Heart left ventricle (tissue), 16 donors: ENCODE measurements around the gene ZFAND3. TPM values are rescaled to one million over a fixed set of nuclear protein-coding genes. Genes with fewer than 3 reads are reported as not detected.

ENCODE experiments used
- ATAC-seq, 4 donors: fragments of 200-7000 bp; cut with Tn5 transposase; one replicate each; pipeline ENCODE4 v1.9.1; 2020 to 2022; ENCODE audit warnings: moderate library complexity in 4 of 4, mild to moderate bottlenecking in 3 of 4, moderate number of reproducible peaks in 1 of 4
- DNase-seq, 5 donors: peaks; one replicate each; pipeline ENCODE4 v3.0.0-alpha.2; 2020
- H3K27ac ChIP-seq, 12 donors: fragments of 200-600 bp; sonication (generic) in 4 of 12; one replicate each; pipeline versions ENCODE4 v1.5.0 to v1.8.0; 2016 to 2022; ENCODE audit warnings: mild to moderate bottlenecking in 2 of 12
- H3K27me3 ChIP-seq, 9 donors: fragments of 200-600 bp; sonication (generic) in 2 of 9; one replicate each; pipeline versions ENCODE4 v1.5.1 to v1.8.0; 2016 to 2022; ENCODE audit warnings: mild to moderate bottlenecking in 3 of 9
- H3K36me3 ChIP-seq, 9 donors: fragments of 200-600 bp; sonication (generic) in 2 of 9; one replicate each; pipeline versions ENCODE4 v1.5.0 to v1.8.0; 2018 to 2022; ENCODE audit warnings: mild to moderate bottlenecking in 2 of 9
- H3K4me1 ChIP-seq, 12 donors: fragments of 200-600 bp; sonication (generic) in 4 of 12; one replicate each; pipeline versions ENCODE4 v1.5.0 to v1.8.0; 2016 to 2022; ENCODE audit warnings: mild to moderate bottlenecking in 3 of 12
- H3K4me3 ChIP-seq, 12 donors: fragments of 200-600 bp; sonication (generic) in 4 of 12; one replicate each; pipeline versions ENCODE4 v1.5.0 to v1.8.0; 2017 to 2022; ENCODE audit warnings: mild to moderate bottlenecking in 9 of 12, moderate library complexity in 4 of 12
- H3K9me3 ChIP-seq, 12 donors: fragments of 200-600 bp; sonication (generic) in 4 of 12; one replicate each; pipeline versions ENCODE4 v1.5.0 to v1.8.0; 2016 to 2022; ENCODE audit warnings: mild to moderate bottlenecking in 1 of 12
- CTCF ChIP-seq, 12 donors: fragments of 200-600 bp; sonication (generic) in 4 of 12; IDR thresholded peaks; one replicate each; pipeline versions ENCODE4 v1.5.0 to v1.8.0; 2018 to 2022; ENCODE audit warnings: antibody characterized with exemption in 12 of 12, mild to moderate bottlenecking in 5 of 12
- POLR2A ChIP-seq, 2 donors: fragments of 450-650 bp; IDR thresholded peaks; one replicate each; pipeline ENCODE4 v1.6.1; 2017; ENCODE audit warnings: antibody characterized with exemption in 2 of 2, mild to moderate bottlenecking in 2 of 2, moderate library complexity in 2 of 2
- WGBS, 4 donors: extraction: QIAGEN DNeasy Blood & Tissue Kit in 2 of 4; methylation state at CpG; one replicate each; pipeline versions ENCODE4 v1.1.5 to v1.1.7; 2013 to 2018; 5-methylcytosine and 5-hydroxymethylcytosine counted together
- intact Hi-C, 10 donors: fragments of 100-400 bp; cut with DNase I; formaldehyde crosslinking; loops; one replicate each; pipeline versions ENCODE4 v1.11.1 to v1.14.2; 2022
- polyA plus RNA-seq, 2 donors: library from polyadenylated mRNA; stranded (reverse); fragments of 200-250 nt; gene quantifications; one replicate each; pipeline ENCODE4 v1.2.3, GENCODE V29; 2013
- total RNA-seq, 9 donors: library from RNA; depleted of rRNA in 2 of 9; stranded (reverse); fragments of >200 nt in 2 of 9; fragmentation: NEBNext Ultra II Directional in 3 of 9; extraction: Animal tissue kit (Norgen Biotek cat#: 25700) in 3 of 9; gene quantifications; one replicate each; pipeline versions ENCODE4 v1.1.0 to v1.2.4, GENCODE V29; 2016 to 2023
- donor health status: ischemic (EF 13 %, LVEDD 7.1; RV severe dilation, severe dysfunction).
- donor health status: healthy with polysubstance abuse.
- donor health status: DM: no; HTN: yes; CAD: no.
- donor health status: DM: no; HTN: no; CAD: no.
- donor health status: ischemic (EF 25% LVEDD 6.9; RV normal size, moderate dysfunction).
- donor health status: ischemic (EF 25% LVEDD 5.7; RV mildly dilated, moderate dysfunction).
- donor health status: healthy.
- donor health status: DM: yes; HTN: yes; CAD: no.
- donor health status: ischemic (EF 35%, LVEDD 5.7; RV mildly dilated, moderate dysfunction).
- donor health status: nonischemic (EF 11% LVEDD 7.7; RV severe dilation, severe dysfunction).
- donor health status: DM: yes; HTN: yes; CAD: no.
- donor health status: PGD.
- donor health status: ischemic (EF 29% LVEDD 5.4; RV normal size, mild dysfunction).
- donor health status: nonischemic (EF 23%, LVEDD 6.1; RV moderate dilation, normal function).

ZFAND3 gene
- total and polyA plus RNA-seq, 11 donors = 29.1 to 114 (median 88.2) TPM

- ATAC-seq (peak in 1 of 4 donors; percentile 10), DNase-seq (peak in 1 of 5 donors; percentile 60)
- TF ChIP-seq CTCF (IDR thresholded peaks at IDR 0.05) (no peak), POLR2A (IDR thresholded peaks at IDR 0.05) (no peak)
- H3K27me3 ChIP-seq = no peaks in the 10 kb centered on the region
- H3K36me3 ChIP-seq = no peaks in the 10 kb centered on the region
- H3K4me3 ChIP-seq = no peak overlapping the region
- intact Hi-C loops = no loop called here
- peaks cover 0 to 6% (median 0%) of the 10 kb centered on the region in 12 donors for H3K9me3 ChIP-seq
- peaks cover 0 to 8% (median 0%) of the 10 kb centered on the region in 12 donors for H3K4me1 ChIP-seq
- H3K27ac ChIP-seq = no peak overlapping the region
- WGBS, 4 donors = 84 to 85% (median 84%) methylated on average over 13 to 15 of the region's 15 CpGs
These were observed 342.4 kb downstream of the ZFAND3 start for GRCh38 chr6:38161754-38162492.

- H3K36me3 ChIP-seq = no peaks in the 10 kb centered on the region
- WGBS, 4 donors = 97 to 100% (median 98%) methylated on average over 10 to 17 of the region's 17 CpGs
- no peak for TF ChIP-seq CTCF (IDR thresholded peaks at IDR 0.05)
- TF ChIP-seq POLR2A (IDR thresholded peaks at IDR 0.05) = no peak
- DNase-seq (no peak), ATAC-seq (no peak)
- H3K4me3 ChIP-seq = no peak overlapping the region
- no peak overlapping the region for H3K27ac ChIP-seq
- H3K27me3 ChIP-seq = no peaks in the 10 kb centered on the region
- H3K4me1 ChIP-seq = peaks cover 0 to 8% (median 0%) of the 10 kb centered on the region in 12 donors
- H3K9me3 ChIP-seq = peaks cover 0 to 6% (median 0%) of the 10 kb centered on the region in 12 donors
- intact Hi-C loops = no loop called here
These were observed 343.1 kb downstream of the ZFAND3 start for GRCh38 chr6:38162493-38163185.

GRCh38 chr6:38163186-38164130, 343.9 kb downstream of the ZFAND3 start:
- intact Hi-C loops = no loop called here
- H3K9me3 ChIP-seq = peaks cover 0 to 6% (median 0%) of the 10 kb centered on the region in 12 donors
- H3K4me3 ChIP-seq = no peak overlapping the region
- H3K4me1 ChIP-seq = peaks cover 0 to 8% (median 0%) of the 10 kb centered on the region in 12 donors
- no peak overlapping the region for H3K27ac ChIP-seq
- H3K36me3 ChIP-seq = no peaks in the 10 kb centered on the region
- 83 to 88% (median 85%) methylated on average over 25 to 29 of the region's 29 CpGs for WGBS, 4 donors
- no peak for DNase-seq
- no peak for ATAC-seq
- no peaks in the 10 kb centered on the region for H3K27me3 ChIP-seq
- TF ChIP-seq POLR2A (IDR thresholded peaks at IDR 0.05) = no peak
- no peak for TF ChIP-seq CTCF (IDR thresholded peaks at IDR 0.05)
